Liver (tissue), 9 donors: Measurements from ENCODE around the gene SLC29A3. TPM values are rescaled to one million over a fixed set of nuclear protein-coding genes. Genes with fewer than 3 reads are reported as not detected.

Experiments
- DNase-seq: peaks from one replicate; pipeline ENCODE4 v3.0.0-alpha.2; 2017; ENCODE audit warnings: low spot score
- H3K27ac ChIP-seq, 2 donors: one replicate each; pipeline ENCODE4 v1.7.0; 2013; ENCODE audit warnings: inconsistent platforms in 2 of 2, low read length in 2 of 2, control low read depth in 1 of 2, low read depth in 1 of 2, mild to moderate bottlenecking in 1 of 2
- H3K27me3 ChIP-seq, 4 donors: one replicate each; pipeline versions ENCODE4 v1.6.1 to v1.7.0; 2013; ENCODE audit warnings: low read length in 3 of 4, inconsistent platforms in 1 of 4, mild to moderate bottlenecking in 1 of 4, moderate library complexity in 1 of 4; ENCODE audit not compliant: control insufficient read depth in 4 of 4, insufficient read depth in 4 of 4
- H3K36me3 ChIP-seq, 4 donors: one replicate each; pipeline versions ENCODE4 v1.6.1 to v1.7.0; 2013; ENCODE audit warnings: low read length in 3 of 4, mild to moderate bottlenecking in 3 of 4, low read depth in 1 of 4, moderate library complexity in 1 of 4; ENCODE audit not compliant: control insufficient read depth in 4 of 4, insufficient read depth in 3 of 4
- H3K4me1 ChIP-seq, 4 donors: one replicate each; pipeline versions ENCODE4 v1.6.1 to v1.7.0; 2013; ENCODE audit warnings: low read length in 3 of 4, mild to moderate bottlenecking in 3 of 4, moderate library complexity in 1 of 4; ENCODE audit not compliant: control insufficient read depth in 4 of 4, insufficient read depth in 4 of 4
- H3K4me3 ChIP-seq, 3 donors: one replicate each; pipeline versions ENCODE4 v1.6.1 to v1.7.0; 2013; ENCODE audit warnings: low read length in 3 of 3, control low read depth in 1 of 3, low read depth in 1 of 3, mild to moderate bottlenecking in 1 of 3
- H3K9ac ChIP-seq, 2 donors: one replicate each; pipeline ENCODE4 v1.7.0; 2013; ENCODE audit warnings: low read length in 2 of 2, mild to moderate bottlenecking in 2 of 2, moderate library complexity in 2 of 2, control low read depth in 1 of 2, low read depth in 1 of 2
- H3K9me3 ChIP-seq, 4 donors: one replicate each; pipeline versions ENCODE4 v1.6.1 to v1.7.0; 2013; ENCODE audit warnings: low read length in 3 of 4; ENCODE audit not compliant: control insufficient read depth in 4 of 4
- ATF3 ChIP-seq: IDR thresholded peaks from 2 replicates; pipeline ENCODE4 v1.6.1; 2016; ENCODE audit warnings: antibody characterized with exemption
- CTCF ChIP-seq: fragments of 150-350 bp; IDR thresholded peaks from 2 replicates; pipeline ENCODE4 v1.5.1; 2017; ENCODE audit warnings: improper control_type of control experiment, low read depth, low read length; ENCODE audit not compliant: missing input control
- EGR1 ChIP-seq, 2 donors: IDR thresholded peaks; 2 replicates each; pipeline ENCODE4 v1.6.1; 2016 to 2018; ENCODE audit warnings: antibody characterized with exemption in 2 of 2, low read depth in 2 of 2
- FOXA1 ChIP-seq: IDR thresholded peaks from 2 replicates; pipeline ENCODE4 v1.6.1; 2016; ENCODE audit warnings: antibody characterized with exemption
- FOXA2 ChIP-seq: IDR thresholded peaks from 2 replicates; pipeline ENCODE4 v1.6.1; 2016; ENCODE audit warnings: antibody characterized with exemption
- GABPA ChIP-seq, 2 donors: IDR thresholded peaks in 1 of 2; conservative IDR thresholded peaks in 1 of 2; 2 replicates each; pipeline ENCODE4 v1.6.1; 2016; ENCODE audit warnings: antibody characterized with exemption in 2 of 2, mild to moderate bottlenecking in 1 of 2, moderate library complexity in 1 of 2
- HNF4A ChIP-seq, 2 donors: conservative IDR thresholded peaks; 2 replicates each; pipeline ENCODE4 v1.6.1; 2016; ENCODE audit warnings: antibody characterized with exemption in 2 of 2, mild to moderate bottlenecking in 2 of 2
- HNF4G ChIP-seq: IDR thresholded peaks from 2 replicates; pipeline ENCODE4 v1.6.1; 2016; ENCODE audit warnings: antibody characterized with exemption
- JUND ChIP-seq, 2 donors: IDR thresholded peaks; 2 replicates each; pipeline ENCODE4 v1.6.1; 2016; ENCODE audit warnings: antibody characterized with exemption in 2 of 2
- MAX ChIP-seq: IDR thresholded peaks from 2 replicates; pipeline ENCODE4 v1.6.1; 2016; ENCODE audit warnings: antibody characterized with exemption
- NR2F2 ChIP-seq: IDR thresholded peaks from 2 replicates; pipeline ENCODE4 v1.6.1; 2016; ENCODE audit warnings: antibody characterized with exemption
- RAD21 ChIP-seq, 2 donors: IDR thresholded peaks; 2 replicates each; pipeline ENCODE4 v1.6.1; 2016; ENCODE audit warnings: antibody characterized with exemption in 2 of 2, mild to moderate bottlenecking in 2 of 2
- REST ChIP-seq: IDR thresholded peaks from 2 replicates; pipeline ENCODE4 v1.6.1; 2016; ENCODE audit warnings: antibody characterized with exemption, mild to moderate bottlenecking
- RXRA ChIP-seq, 2 donors: IDR thresholded peaks; 2 replicates each; pipeline ENCODE4 v1.6.1; 2017 to 2018; ENCODE audit warnings: antibody characterized with exemption in 2 of 2, mild to moderate bottlenecking in 1 of 2
- SP1 ChIP-seq: IDR thresholded peaks from 2 replicates; pipeline ENCODE4 v1.6.1; 2018; ENCODE audit warnings: antibody characterized with exemption, mild to moderate bottlenecking
- TAF1 ChIP-seq: conservative IDR thresholded peaks from 2 replicates; pipeline ENCODE4 v1.6.1; 2016; ENCODE audit warnings: antibody characterized with exemption, mild to moderate bottlenecking
- YY1 ChIP-seq: IDR thresholded peaks from 2 replicates; pipeline ENCODE4 v1.6.1; 2016; ENCODE audit warnings: antibody characterized with exemption, mild to moderate bottlenecking
- ZBTB33 ChIP-seq: IDR thresholded peaks from 2 replicates; pipeline ENCODE4 v1.6.1; 2016; ENCODE audit warnings: antibody characterized with exemption
- WGBS: extraction: QIAGEN DNeasy Blood & Tissue Kit; methylation state at CpG from one replicate; pipeline ENCODE4 v1.1.7; 2013; 5-methylcytosine and 5-hydroxymethylcytosine counted together
- polyA plus RNA-seq, 2 donors: library from polyadenylated mRNA; stranded (reverse) in 1 of 2; unstranded in 1 of 2; fragments of 200-250 nt in 1 of 2; fragments of >200 nt in 1 of 2; fragmentation: Nextera tagmentation in 1 of 2; extraction: Ambion mirVana in 1 of 2; gene quantifications; one replicate each; pipeline versions ENCODE4 v1.2.1 to v1.2.3, GENCODE V29; 2013 to 2015
- total RNA-seq, 2 donors: library from RNA; depleted of rRNA; stranded (reverse); fragments of >200 nt; gene quantifications; one replicate each; pipeline ENCODE4 v1.2.3, GENCODE V29; 2014
- donor health status: healthy.
- donor health status: healthy.
- donor health status: healthy.
- donor health status: healthy.
- donor health status: healthy.

SLC29A3 gene
- total and polyA plus RNA-seq, 4 donors = 3.1 to 11.9 (median 5.3) TPM

- H3K36me3 ChIP-seq = no peaks in the 10 kb centered on the region
- DNase-seq = no peak
- H3K27ac ChIP-seq = peak overlapping the region in 1 of 2 donors; percentile 79
- no peak overlapping the region for H3K4me3 ChIP-seq
- H3K4me1 ChIP-seq = peaks cover 40 to 79% (median 67%) of the 10 kb centered on the region in 4 donors
- 77% methylated on average over 6 of the region's 6 CpGs for WGBS
- no peaks in the 10 kb centered on the region for H3K27me3 ChIP-seq
- H3K9me3 ChIP-seq = no peaks in the 10 kb centered on the region
- TF ChIP-seq FOXA2 (no peak), SP1 (no peak), EGR1 (IDR thresholded peaks at IDR 0.05; ENCODE audit: low read depth in 2 of 2) (no peak), HNF4G (no peak), REST (no peak), YY1 (no peak), ZBTB33 (no peak), TAF1 (no peak), JUND (IDR thresholded peaks at IDR 0.05) (no peak), RAD21 (IDR thresholded peaks at IDR 0.05) (no peak), MAX (no peak), RXRA (IDR thresholded peaks at IDR 0.05) (no peak), CTCF (no peak), GABPA (IDR thresholded peaks at IDR 0.05 in 1 of 2, conservative IDR thresholded peaks at IDR 0.05 in 1 of 2) (no peak), HNF4A (conservative IDR thresholded peaks at IDR 0.05) (no peak), FOXA1 (no peak), ATF3 (no peak), NR2F2 (no peak)
- H3K9ac ChIP-seq = no peak overlapping the region
These were observed 17.6 kb downstream of the SLC29A3 start for GRCh38 chr10:71336632-71337031.
